ENCODE results near the gene MESP2. TPM values are rescaled to one million over a fixed set of nuclear protein-coding genes. Genes with fewer than 3 reads are reported as not detected.

The MESP2 gene
- total RNA-seq, 1 experiment from 2014 or later, result 0.28 TPM

- Histone ChIP-seq H3K27me3 (ENCODE audit: insufficient read depth, low read length) (no peaks in the 10 kb centered on the region), H4K91ac (ENCODE audit: insufficient read length, low read depth, low read length) (no peak overlapping the region), H4K5ac (ENCODE audit: insufficient read length, low read depth, low read length) (no peak overlapping the region), H2BK15ac (ENCODE audit: low read depth, low read length) (no peak overlapping the region), H3K23ac (ENCODE audit: insufficient read length, low read depth, low read length) (no peak overlapping the region), H3K9ac (ENCODE audit: extremely low read depth, insufficient read length, low read length) (no peak overlapping the region), H2BK120ac (ENCODE audit: low read depth, low read length, poor library complexity, severe bottlenecking) (no peak overlapping the region), H3K4me2 (ENCODE audit: insufficient read depth, insufficient read length, low read length) (no peak overlapping the region), H2BK5ac (ENCODE audit: insufficient read length, low read length) (no peak overlapping the region), H3K4me1 (ENCODE audit: insufficient read depth, low read length) (no peaks in the 10 kb centered on the region), H3K9me3 (ENCODE audit: control insufficient read depth, low read depth, low read length) (no peaks in the 10 kb centered on the region), H3K4ac (ENCODE audit: low read depth, low read length) (no peak overlapping the region), H3T11ph (ENCODE audit: low read length) (no peak overlapping the region), H3K23me2 (ENCODE audit: insufficient read length, low read depth, low read length, poor library complexity, severe bottlenecking) (no peaks in the 10 kb centered on the region), H3K56ac (ENCODE audit: insufficient read length, low read depth, low read length) (no peak overlapping the region), H4K20me1 (ENCODE audit: control insufficient read depth, insufficient read depth, insufficient read length) (no peaks in the 10 kb centered on the region), H3K14ac (ENCODE audit: insufficient read depth, low read length) (no peak overlapping the region), H3K79me2 (ENCODE audit: insufficient read depth, low read length) (no peaks in the 10 kb centered on the region), H2AK5ac (ENCODE audit: insufficient read length, low read length) (no peak overlapping the region), H3K27ac (ENCODE audit: insufficient read length, low read depth, low read length) (no peak overlapping the region), H2BK20ac (ENCODE audit: low read depth, low read length, poor library complexity, severe bottlenecking) (no peak overlapping the region), H4K8ac (replicated peaks; ENCODE audit: insufficient read length, low read depth, low read length) (no peak overlapping the region), H2BK12ac (ENCODE audit: insufficient read length, low read depth, low read length) (no peak overlapping the region), H3K79me1 (ENCODE audit: insufficient read depth, low read depth, low read length, poor library complexity, severe bottlenecking) (no peaks in the 10 kb centered on the region), H2AFZ (ENCODE audit: low read length) (no peak overlapping the region), H3K18ac (ENCODE audit: insufficient read length, low read depth, low read length) (no peak overlapping the region)
- Mint-ChIP-seq H3K27ac (peak overlapping the region in 2 of 3 experiments; percentile 35 to 38; a peak in 2 of 7 replicates), H3K27me3 (ENCODE audit: low read depth) (peaks cover 4% of the 10 kb centered on the region), H3K9me3 (no peaks in the 10 kb centered on the region), H3K4me1 (peaks cover 11 to 19% of the 10 kb centered on the region in 2 experiments; a peak in 3 of 4 replicates), H3K4me3 (no peak overlapping the region), H3K36me3 (ENCODE audit: insufficient read depth in 1 of 3, low read depth in 3 of 3) (peaks cover 0 to 1% (median 0%) of the 10 kb centered on the region in 3 experiments; a peak in 1 of 7 replicates)
- TF ChIP-seq CTCF (conservative IDR thresholded peaks at IDR 0.05), result no peak
- no peak for DNase-seq
- WGBS (ENCODE audit: extremely low coverage, insufficient read length, low lambda C conversion rate), result no CpG with 5 or more reads among the region's 4 CpGs
Measured at GRCh38 chr15:89827829-89828228, 51.7 kb downstream of the MESP2 start.

Other genes with a start within 250 kb of the MESP2 start
- 26.0 TPM in 2 replicates for gene TICRR, start 200.9 kb upstream of the MESP2 start, total RNA-seq (2021)
- 22.0 and 23.4 TPM in 2 replicates for gene KIF7, start 120.9 kb upstream of the MESP2 start, total RNA-seq (2021)
- gene PLIN1, start 97.0 kb upstream of the MESP2 start, total RNA-seq (2021), result 0.09 TPM in 1 of 2 replicates, not detected in the other
- 1.3 and 1.4 TPM in 2 replicates for gene PEX11A, start 85.6 kb upstream of the MESP2 start, total RNA-seq (2021)
- gene WDR93, start 85.5 kb upstream of the MESP2 start, total RNA-seq (2021), result not detected in 2 replicates
- not detected in 2 replicates for gene MESP1, start 25.1 kb upstream of the MESP2 start, total RNA-seq (2021)
- 3.5 and 3.6 TPM in 2 replicates for gene ANPEP, start 38.5 kb downstream of the MESP2 start, total RNA-seq (2021)
- 33.9 and 38.5 TPM in 2 replicates for gene AP3S2, start 117.7 kb downstream of the MESP2 start, total RNA-seq (2021)
- 5.5 and 6.4 TPM in 2 replicates for gene ARPIN, start 136.6 kb downstream of the MESP2 start, total RNA-seq (2021)
- gene ZNF710, start 225.0 kb downstream of the MESP2 start, total RNA-seq (2021), result 40.7 and 42.8 TPM in 2 replicates